Bronchial epithelial cell (primary cell): ENCODE results near the gene CTNND2. TPM values are rescaled to one million over a fixed set of nuclear protein-coding genes. Genes with fewer than 3 reads are reported as not detected.

Experiments used
- DNase-seq: peaks from one replicate; pipeline ENCODE4 v3.0.0-alpha.2; 2010; ENCODE audit warnings: low read depth
- FAIRE-seq: peaks from 2 replicates; lab custom pipeline; 2011; peaks lifted over from hg19 to GRCh38; lab: Jason Lieb, UNC
- H3K27me3 ChIP-seq: 2 replicates; pipeline ENCODE4 v1.5.1; 2011; ENCODE audit warnings: low read length; ENCODE audit not compliant: control insufficient read depth, insufficient read depth
- H3K36me3 ChIP-seq: 2 replicates; pipeline ENCODE4 v1.5.1; 2011; ENCODE audit warnings: low read length; ENCODE audit not compliant: control insufficient read depth, insufficient read depth
- H3K4me3 ChIP-seq: 2 replicates; pipeline ENCODE4 v1.5.1; 2011; ENCODE audit warnings: mild to moderate bottlenecking, low read depth, low read length, control low read depth
- total RNA-seq: library from RNA; depleted of rRNA; stranded (reverse); fragments of >200 nt; gene quantifications from 2 replicates; pipeline ENCODE4 v1.2.1, GENCODE V29; 2014
- TF ChIP-seq, protein P1 (sequence below): IDR thresholded peaks from 2 replicates; pipeline ENCODE4 v1.5.1; 2011; ENCODE audit warnings: mild to moderate bottlenecking, moderate library complexity, low read length, control low read depth, inconsistent platforms; ENCODE audit not compliant: insufficient read depth, severe bottlenecking

The CTNND2 gene
- total RNA-seq, 1 donor from 2014 or later, result not detected

DNA sequence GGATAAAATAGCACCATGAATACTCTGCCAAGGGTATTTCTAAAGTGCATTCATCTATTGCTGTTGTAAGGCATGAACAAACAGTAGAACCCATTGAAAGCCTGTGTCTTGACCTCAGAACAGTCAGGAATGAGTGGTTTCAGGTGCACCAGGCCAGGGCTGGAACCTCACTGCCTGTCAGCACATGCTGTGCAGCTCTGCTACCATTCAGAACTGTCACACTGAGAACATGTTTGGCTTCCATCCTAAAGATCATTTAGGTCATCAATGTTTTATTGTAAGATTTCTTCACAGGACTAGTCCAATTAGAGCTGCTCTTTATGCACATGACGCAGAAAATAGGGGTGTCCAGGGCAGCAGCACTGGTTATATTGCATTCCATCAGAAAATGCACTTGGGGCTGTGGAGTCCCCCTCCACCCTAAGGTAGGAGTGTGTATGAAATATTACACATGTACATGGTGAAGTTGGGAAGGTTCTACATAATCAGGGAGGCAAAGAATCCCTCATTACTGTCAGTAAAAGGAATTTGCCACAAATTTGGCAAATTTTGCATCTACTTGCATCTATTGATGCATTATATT, 408.0 kb downstream of the CTNND2 start:
- Histone ChIP-seq H3K4me3 (no peak overlapping the region), H3K27me3 (no peaks in the 10 kb centered on the region), H3K36me3 (no peaks in the 10 kb centered on the region)
- DNase-seq, result peak; percentile 60
- FAIRE-seq, result no peak
- TF ChIP-seq, protein P1, sequence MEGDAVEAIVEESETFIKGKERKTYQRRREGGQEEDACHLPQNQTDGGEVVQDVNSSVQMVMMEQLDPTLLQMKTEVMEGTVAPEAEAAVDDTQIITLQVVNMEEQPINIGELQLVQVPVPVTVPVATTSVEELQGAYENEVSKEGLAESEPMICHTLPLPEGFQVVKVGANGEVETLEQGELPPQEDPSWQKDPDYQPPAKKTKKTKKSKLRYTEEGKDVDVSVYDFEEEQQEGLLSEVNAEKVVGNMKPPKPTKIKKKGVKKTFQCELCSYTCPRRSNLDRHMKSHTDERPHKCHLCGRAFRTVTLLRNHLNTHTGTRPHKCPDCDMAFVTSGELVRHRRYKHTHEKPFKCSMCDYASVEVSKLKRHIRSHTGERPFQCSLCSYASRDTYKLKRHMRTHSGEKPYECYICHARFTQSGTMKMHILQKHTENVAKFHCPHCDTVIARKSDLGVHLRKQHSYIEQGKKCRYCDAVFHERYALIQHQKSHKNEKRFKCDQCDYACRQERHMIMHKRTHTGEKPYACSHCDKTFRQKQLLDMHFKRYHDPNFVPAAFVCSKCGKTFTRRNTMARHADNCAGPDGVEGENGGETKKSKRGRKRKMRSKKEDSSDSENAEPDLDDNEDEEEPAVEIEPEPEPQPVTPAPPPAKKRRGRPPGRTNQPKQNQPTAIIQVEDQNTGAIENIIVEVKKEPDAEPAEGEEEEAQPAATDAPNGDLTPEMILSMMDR, result no peak

DNA sequence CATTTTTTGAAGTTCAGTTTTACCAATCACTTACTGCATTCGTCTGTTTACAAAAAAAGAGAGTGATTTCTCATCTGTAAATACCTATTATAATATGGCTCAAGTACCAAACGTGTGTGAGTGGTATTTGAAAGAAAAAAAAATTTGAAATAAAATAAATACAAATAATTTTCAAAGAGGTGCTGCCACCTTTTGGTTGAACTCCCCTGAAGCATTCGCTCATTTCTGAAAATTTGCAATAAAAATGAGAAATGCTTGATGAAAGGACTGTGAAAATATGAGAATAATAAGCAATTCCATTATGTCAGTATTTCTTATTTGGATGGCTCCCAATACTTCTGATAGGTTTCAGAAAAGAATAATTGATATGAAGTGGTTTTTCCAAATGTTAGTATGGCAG, 409.9 kb downstream of the CTNND2 start:
- no peak overlapping the region for H3K4me3 ChIP-seq
- FAIRE-seq, result no peak
- H3K27me3 ChIP-seq, result no peaks in the 10 kb centered on the region
- H3K36me3 ChIP-seq, result no peaks in the 10 kb centered on the region
- DNase-seq, result no peak
- TF ChIP-seq, protein P1, result peak; percentile 6

DNA sequence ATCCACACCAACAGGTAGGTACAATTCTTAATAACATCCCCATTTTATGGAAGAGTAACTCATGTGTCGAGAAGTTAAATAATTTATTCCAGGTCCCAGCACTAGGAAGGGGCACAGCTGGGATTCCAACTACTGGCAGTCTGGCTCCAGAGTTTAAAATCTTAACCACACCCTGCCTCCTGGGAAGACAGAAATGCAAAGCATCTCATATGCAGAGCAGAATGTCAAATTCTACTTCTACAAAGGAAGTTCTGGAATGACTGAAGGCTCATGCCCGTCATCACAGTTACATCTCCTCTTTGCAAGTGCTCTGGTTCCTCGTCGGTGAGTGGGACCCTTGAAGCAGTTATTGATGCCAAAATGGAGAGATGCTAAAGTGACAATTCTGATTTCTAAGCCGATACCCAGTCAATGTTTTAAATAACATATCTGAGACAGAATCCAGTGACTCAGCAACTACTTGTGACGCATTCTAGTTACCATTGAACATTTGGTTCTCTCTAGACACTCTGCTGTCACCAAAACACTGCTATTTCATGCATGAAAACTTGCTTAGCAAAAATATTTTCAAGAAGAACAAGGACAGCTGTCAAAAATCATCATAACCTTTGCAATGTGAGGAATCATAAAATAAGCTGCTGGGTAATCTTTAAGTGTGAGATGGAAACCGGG, 412.7 kb downstream of the CTNND2 start:
- H3K36me3 ChIP-seq, result no peaks in the 10 kb centered on the region
- no peaks in the 10 kb centered on the region for H3K27me3 ChIP-seq
- no peak for DNase-seq
- FAIRE-seq, result no peak
- H3K4me3 ChIP-seq, result no peak overlapping the region
- TF ChIP-seq, protein P1, result no peak

DNA sequence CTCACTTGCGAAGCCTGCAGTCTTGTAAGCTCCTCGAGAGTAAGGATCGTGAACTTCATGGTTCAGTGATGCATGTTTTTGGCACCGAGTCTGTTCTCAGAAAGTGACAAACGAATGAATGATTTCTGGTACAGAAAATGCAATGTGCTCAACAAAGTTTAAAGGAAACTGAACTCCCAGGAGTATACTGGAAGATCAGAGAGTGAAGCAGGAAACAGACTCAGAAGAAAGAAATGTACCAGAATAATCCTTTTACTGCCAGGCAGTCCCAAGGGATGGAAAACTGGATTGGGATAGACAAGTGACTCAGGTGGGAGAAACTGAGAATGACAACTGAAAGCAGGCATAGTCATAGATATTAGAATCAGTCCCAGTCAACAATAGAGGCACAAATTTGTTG, 420.6 kb downstream of the CTNND2 start:
- FAIRE-seq (no peak), DNase-seq (no peak)
- no peaks in the 10 kb centered on the region for H3K27me3 ChIP-seq
- TF ChIP-seq, protein P1, result no peak
- H3K36me3 ChIP-seq, result no peaks in the 10 kb centered on the region
- H3K4me3 ChIP-seq, result no peak overlapping the region

DNA sequence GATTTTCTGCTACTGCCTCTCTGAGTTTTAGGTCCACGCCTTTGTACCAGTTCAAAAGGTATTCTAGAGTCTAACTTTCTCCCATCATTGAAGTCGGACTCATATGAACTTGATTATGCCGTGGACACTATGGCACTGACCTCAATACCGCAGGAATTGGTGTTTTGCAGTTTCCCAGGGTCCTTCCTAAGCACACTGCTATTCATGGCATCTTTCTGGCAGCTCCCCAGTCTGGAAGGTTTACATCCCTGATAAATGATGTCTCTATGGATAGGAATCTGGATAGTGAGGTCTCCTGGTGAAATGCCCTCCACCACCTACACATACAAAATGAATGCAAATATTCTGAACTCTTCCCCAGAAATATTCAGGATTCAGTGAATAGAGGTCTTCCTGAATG, 422.2 kb downstream of the CTNND2 start:
- no peak for DNase-seq
- TF ChIP-seq, protein P1, result no peak
- H3K27me3 ChIP-seq, result no peaks in the 10 kb centered on the region
- H3K4me3 ChIP-seq, result no peak overlapping the region
- FAIRE-seq, result no peak
- H3K36me3 ChIP-seq, result no peaks in the 10 kb centered on the region

DNA sequence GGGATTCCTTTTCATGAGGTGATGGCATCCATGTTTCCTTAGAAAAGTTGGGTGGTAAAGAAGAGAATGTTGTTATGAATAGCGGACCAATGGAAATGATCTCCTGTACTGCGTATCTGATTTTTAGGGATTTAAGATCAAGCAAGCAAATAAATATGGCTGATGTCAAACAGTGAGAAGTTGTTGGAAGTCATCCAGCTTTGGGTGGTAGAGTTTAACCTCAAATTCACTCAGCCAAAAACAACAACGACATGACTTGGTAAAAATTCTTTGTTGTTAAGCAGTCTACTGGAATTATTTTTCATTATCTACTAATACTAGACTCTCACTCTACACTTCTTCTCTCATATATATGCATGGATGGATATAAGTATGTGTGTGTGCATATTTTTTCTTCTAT, 426.5 kb downstream of the CTNND2 start:
- Histone ChIP-seq H3K27me3 (no peaks in the 10 kb centered on the region), H3K4me3 (no peak overlapping the region), H3K36me3 (no peaks in the 10 kb centered on the region)
- DNase-seq, result no peak
- no peak for FAIRE-seq
- TF ChIP-seq, protein P1, result no peak
